VCaP (cell line): ENCODE results near the gene ATF1.

Experiments used
- H3K27ac ChIP-seq: fragments of 450-650 bp; 2 replicates; pipeline ENCODE4 v1.5.1; 2017
- TF ChIP-seq, protein P1 (sequence below): fragments of 450-650 bp; conservative IDR thresholded peaks from 2 replicates; pipeline ENCODE4 v1.5.1; 2017; ENCODE audit warnings: mild to moderate bottlenecking, moderate library complexity

Gene ATF1

DNA sequence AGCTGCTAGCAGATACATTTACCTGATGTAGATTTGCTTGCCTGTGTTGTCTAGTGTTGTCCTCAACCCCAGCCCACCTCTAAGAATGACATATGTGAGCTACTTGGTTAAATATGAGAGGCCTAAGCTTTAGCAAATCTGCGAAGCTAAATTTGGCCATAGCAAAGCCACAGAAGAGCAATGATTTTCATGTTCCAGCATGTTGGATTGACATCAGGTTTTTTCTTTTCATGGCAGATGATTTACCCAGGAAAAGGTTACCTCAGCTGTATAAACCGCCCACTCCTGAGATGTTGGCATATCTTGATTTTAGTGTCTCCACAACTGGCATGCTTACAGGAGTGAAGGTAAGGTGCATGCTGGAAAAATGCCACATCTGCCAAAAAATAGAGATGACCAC lies 36.4 kb upstream of the ATF1 start:
- TF ChIP-seq, protein P1, sequence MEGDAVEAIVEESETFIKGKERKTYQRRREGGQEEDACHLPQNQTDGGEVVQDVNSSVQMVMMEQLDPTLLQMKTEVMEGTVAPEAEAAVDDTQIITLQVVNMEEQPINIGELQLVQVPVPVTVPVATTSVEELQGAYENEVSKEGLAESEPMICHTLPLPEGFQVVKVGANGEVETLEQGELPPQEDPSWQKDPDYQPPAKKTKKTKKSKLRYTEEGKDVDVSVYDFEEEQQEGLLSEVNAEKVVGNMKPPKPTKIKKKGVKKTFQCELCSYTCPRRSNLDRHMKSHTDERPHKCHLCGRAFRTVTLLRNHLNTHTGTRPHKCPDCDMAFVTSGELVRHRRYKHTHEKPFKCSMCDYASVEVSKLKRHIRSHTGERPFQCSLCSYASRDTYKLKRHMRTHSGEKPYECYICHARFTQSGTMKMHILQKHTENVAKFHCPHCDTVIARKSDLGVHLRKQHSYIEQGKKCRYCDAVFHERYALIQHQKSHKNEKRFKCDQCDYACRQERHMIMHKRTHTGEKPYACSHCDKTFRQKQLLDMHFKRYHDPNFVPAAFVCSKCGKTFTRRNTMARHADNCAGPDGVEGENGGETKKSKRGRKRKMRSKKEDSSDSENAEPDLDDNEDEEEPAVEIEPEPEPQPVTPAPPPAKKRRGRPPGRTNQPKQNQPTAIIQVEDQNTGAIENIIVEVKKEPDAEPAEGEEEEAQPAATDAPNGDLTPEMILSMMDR: no peak
- peak overlapping the region; percentile 97 for H3K27ac ChIP-seq

DNA sequence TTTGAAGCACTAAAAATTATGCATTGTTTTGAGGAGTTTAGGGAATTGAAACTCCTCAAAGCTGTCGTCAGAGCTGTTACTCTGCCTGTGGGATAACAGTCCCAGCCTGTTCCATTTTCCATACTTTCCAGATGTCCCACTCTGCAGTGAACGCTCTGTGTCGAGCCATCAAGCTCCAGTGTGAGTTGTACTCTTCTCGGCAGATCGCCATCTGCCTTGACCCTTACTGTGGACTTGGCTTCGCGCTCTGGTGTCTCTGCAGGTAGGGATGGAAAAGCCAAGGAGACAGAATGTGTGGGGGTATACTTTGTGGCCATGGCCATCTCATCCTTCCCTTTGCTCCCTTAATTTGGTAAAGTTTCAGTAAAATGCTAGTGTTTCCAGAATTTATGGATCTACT lies 35.5 kb upstream of the ATF1 start:
- TF ChIP-seq, protein P1: no peak
- peak overlapping the region; percentile 97 for H3K27ac ChIP-seq

DNA sequence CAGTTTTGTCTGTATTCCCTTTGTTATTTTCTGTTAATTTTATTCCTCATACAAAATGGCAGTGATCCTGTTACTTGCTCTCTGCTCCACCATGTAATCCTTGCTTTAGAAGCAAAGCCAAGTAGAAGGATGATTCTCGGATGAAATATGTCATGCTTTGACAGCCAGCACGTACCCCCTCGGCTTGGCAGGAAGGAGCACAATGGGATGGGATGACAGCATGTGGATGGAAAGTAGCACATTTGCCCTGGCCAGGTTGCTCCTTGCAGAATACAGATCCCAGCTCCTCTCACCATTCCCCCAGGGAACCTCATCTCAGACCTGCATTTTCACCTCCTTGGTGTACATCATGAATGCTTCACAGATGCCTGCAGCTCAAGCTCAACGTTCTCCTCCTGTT lies 35.1 kb upstream of the ATF1 start:
- TF ChIP-seq, protein P1: no peak
- peak overlapping the region; percentile 97 for H3K27ac ChIP-seq

DNA sequence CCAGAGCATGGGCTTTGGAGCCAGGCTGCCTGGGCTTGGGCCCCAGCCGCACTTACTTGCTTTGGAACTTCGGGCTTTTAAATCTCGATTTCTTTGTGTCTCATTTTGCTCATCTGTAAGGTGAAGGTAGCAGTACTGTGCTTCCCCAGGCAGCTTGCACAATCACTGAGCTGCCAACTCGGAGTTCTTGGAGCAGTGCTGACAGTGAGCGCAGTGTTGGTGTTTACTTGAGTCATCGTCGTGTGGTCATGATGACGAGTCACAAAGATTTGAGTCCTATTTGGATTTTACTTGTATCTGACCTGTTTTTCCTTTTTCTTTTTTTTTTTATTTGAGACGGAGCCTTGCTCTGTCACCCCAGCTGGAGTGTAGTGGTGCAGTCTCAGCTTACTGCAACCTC lies 31.3 kb upstream of the ATF1 start:
- peak overlapping the region; percentile 31; the same call in 1 of the 2 replicates for H3K27ac ChIP-seq
- TF ChIP-seq, protein P1: no peak

DNA sequence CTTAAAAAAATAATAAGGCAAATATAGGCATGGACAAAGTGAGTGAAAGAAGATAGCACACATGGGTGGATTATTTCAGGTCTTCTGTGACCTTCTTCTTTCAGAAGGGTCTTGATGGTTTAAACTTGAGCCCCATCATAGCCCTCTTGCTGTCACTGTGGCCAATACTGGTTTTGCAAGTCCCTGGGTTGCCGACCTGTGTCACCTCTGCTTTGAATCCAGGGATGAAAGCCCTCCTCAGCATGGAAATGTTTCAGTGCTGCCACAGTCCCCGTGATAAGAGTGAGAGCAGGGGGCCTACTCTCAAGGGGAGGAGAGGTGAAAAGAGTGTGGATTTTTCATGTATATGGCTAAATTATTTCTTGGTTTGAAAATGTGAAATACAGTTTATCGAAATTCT lies 30.2 kb upstream of the ATF1 start:
- H3K27ac ChIP-seq: peak overlapping the region; percentile 31; the same call in 1 of the 2 replicates
- TF ChIP-seq, protein P1: no peak

DNA sequence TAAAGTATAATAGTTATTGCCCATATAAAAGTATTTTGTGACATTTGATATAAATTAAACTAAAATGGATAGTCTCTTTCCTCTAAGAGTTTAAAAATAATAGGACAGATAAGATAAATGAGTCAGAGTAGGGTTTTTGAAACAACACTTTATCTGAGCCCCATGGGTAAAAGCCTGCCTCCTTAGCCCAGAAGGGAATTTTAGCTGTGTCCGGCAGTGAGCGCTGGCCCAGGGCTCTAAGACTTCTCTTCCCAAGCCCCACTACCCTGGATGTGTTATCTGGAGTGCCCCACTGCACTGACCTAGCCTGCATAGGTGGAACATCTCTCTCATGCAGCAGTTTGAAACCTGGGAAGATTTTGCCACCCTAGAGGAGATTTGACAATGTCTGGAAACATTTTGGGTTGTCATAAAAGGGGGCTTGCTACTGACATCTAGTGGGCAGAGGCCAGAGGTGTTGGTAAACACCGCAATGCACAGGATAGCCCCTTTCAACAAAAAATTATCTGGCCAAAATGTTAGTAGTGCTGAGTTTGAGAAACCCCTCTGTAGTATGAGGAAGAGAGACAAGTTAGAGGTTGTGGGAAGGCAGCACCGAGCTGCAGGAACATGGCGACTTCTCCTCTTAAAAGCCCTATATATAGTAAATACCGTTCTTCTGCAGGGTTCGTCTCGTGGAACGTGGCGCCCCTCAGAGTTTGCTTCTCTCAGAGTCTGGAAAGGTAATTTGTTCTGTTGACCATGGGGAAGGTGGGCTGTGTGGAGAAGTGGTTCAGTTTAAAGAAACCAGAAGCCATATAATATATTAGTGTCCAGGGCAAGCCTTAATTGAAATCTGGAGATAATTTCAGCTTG lies 29.3 kb upstream of the ATF1 start:
- H3K27ac ChIP-seq: peak overlapping the region; percentile 31
- TF ChIP-seq, protein P1: peak; percentile 83

DNA sequence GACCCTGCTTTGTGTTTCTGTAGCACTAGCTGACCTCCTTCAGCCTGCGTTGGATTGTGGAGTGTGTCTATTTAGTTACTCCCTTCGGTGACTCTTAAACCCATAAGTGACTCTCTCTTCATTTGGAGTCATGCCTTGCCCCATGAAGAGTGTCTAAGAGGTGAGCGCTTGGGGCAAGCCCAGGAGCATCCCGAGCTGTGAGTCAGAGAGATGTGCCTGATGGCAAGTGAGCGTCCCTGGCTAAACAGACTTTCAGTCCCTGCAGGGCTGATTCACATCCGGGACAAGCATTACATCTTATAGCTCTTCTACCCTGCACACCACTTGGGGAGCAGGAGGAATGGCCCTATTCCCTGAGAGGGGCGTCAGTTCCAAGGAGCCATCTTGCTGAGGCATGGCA lies 24.3 kb upstream of the ATF1 start:
- no peak overlapping the region for H3K27ac ChIP-seq
- TF ChIP-seq, protein P1: no peak
